ENCODE results near the gene ZNF280B. TPM values are rescaled to one million over a fixed set of nuclear protein-coding genes. Genes with fewer than 3 reads are reported as not detected.

Gene ZNF280B
- total and polyA plus RNA-seq, 10 of the 15 experiments (the other 5 are each of a cell fraction or from before 2014, with no cell fraction given): 0.28 to 2.2 (median 1.1) TPM

GRCh38 chr22:22452996-22453686 lies 55.4 kb downstream of the ZNF280B start:
- no peak overlapping the region for H3K4me3 ChIP-seq
- DNase-seq (ENCODE audit: low read depth, low spot score) (no peak), FAIRE-seq (no peak), ATAC-seq (no peak)
- H3K36me3 ChIP-seq (ENCODE audit: control insufficient read depth in 2 of 2, insufficient read depth in 2 of 2, low read length in 1 of 2): no peaks in the 10 kb centered on the region
- no peak overlapping the region for H3K27ac ChIP-seq (ENCODE audit: control insufficient read depth, insufficient read depth)
- 48% methylated on average over 6 of the region's 6 CpGs for WGBS (ENCODE audit: insufficient coverage, insufficient replicate concordance, low lambda C conversion rate, missing lambda C conversion rate)
- ChIA-PET POLR2A (no interaction called here), RAD21 (ENCODE audit: unreplicated experiment) (no interaction called here), CTCF (no interaction called here), SMC1A (ENCODE audit: uncharacterized antibody, unreplicated experiment) (no interaction called here)
- no peak overlapping the region for H3K4me2 ChIP-seq (ENCODE audit: control insufficient read depth, insufficient read depth)
- no peaks in the 10 kb centered on the region for H4K20me1 ChIP-seq (ENCODE audit: control insufficient read depth, insufficient read depth)
- peaks cover 9% of the 10 kb centered on the region for H3K4me1 ChIP-seq (ENCODE audit: control insufficient read depth, insufficient read depth, low read length)
- no peaks in the 10 kb centered on the region; the same call in 1 of the 3 replicates for H3K9me3 ChIP-seq (replicated peaks; ENCODE audit: control insufficient read depth, insufficient read depth, low read length)
- no peak overlapping the region for H2AFZ ChIP-seq (ENCODE audit: control insufficient read depth, low read depth, low read length)
- no TSS peak for BruUV-seq (replicated peaks)
- no peaks in the 10 kb centered on the region for H3K79me2 ChIP-seq (ENCODE audit: control insufficient read depth, insufficient read depth, low read length)
- in situ Hi-C loops (cut with MboI) (no loop called here), intact Hi-C loops (cut with micrococcal nuclease; ENCODE audit: unreplicated experiment) (no loop called here)
- no peaks in the 10 kb centered on the region for H3K27me3 ChIP-seq (replicated peaks in 1 of 2; ENCODE audit: control insufficient read depth in 2 of 2, insufficient read depth in 2 of 2, low read length in 1 of 2)
- no peak overlapping the region for H3K9ac ChIP-seq (ENCODE audit: control insufficient read depth, insufficient read depth, low read length)
- no peak for TF ChIP-seq SMARCA5 (IDR thresholded peaks at IDR 0.05)
- no peak for TF ChIP-seq BHLHE40 (IDR thresholded peaks at IDR 0.05; ENCODE audit: borderline replicate concordance in 1 of 2, low read depth in 2 of 2, low read length in 1 of 2)
- TF ChIP-seq, protein P1, sequence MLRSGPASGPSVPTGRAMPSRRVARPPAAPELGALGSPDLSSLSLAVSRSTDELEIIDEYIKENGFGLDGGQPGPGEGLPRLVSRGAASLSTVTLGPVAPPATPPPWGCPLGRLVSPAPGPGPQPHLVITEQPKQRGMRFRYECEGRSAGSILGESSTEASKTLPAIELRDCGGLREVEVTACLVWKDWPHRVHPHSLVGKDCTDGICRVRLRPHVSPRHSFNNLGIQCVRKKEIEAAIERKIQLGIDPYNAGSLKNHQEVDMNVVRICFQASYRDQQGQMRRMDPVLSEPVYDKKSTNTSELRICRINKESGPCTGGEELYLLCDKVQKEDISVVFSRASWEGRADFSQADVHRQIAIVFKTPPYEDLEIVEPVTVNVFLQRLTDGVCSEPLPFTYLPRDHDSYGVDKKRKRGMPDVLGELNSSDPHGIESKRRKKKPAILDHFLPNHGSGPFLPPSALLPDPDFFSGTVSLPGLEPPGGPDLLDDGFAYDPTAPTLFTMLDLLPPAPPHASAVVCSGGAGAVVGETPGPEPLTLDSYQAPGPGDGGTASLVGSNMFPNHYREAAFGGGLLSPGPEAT (IDR thresholded peaks at IDR 0.05; ENCODE audit: low read depth): no peak
- no peak for TF ChIP-seq SUPT20H (IDR thresholded peaks at IDR 0.05; ENCODE audit: borderline replicate concordance, control insufficient read depth, low read depth, low read length)
- no peak for TF ChIP-seq ZNF687 (IDR thresholded peaks at IDR 0.05)
- no peak for TF ChIP-seq NRF1 (conservative IDR thresholded peaks at IDR 0.05; ENCODE audit: low read depth, low read length)
- TF ChIP-seq POLR2A (IDR thresholded peaks at IDR 0.05; ENCODE audit: low read depth, low read length): no peak
- TF ChIP-seq, protein P2, sequence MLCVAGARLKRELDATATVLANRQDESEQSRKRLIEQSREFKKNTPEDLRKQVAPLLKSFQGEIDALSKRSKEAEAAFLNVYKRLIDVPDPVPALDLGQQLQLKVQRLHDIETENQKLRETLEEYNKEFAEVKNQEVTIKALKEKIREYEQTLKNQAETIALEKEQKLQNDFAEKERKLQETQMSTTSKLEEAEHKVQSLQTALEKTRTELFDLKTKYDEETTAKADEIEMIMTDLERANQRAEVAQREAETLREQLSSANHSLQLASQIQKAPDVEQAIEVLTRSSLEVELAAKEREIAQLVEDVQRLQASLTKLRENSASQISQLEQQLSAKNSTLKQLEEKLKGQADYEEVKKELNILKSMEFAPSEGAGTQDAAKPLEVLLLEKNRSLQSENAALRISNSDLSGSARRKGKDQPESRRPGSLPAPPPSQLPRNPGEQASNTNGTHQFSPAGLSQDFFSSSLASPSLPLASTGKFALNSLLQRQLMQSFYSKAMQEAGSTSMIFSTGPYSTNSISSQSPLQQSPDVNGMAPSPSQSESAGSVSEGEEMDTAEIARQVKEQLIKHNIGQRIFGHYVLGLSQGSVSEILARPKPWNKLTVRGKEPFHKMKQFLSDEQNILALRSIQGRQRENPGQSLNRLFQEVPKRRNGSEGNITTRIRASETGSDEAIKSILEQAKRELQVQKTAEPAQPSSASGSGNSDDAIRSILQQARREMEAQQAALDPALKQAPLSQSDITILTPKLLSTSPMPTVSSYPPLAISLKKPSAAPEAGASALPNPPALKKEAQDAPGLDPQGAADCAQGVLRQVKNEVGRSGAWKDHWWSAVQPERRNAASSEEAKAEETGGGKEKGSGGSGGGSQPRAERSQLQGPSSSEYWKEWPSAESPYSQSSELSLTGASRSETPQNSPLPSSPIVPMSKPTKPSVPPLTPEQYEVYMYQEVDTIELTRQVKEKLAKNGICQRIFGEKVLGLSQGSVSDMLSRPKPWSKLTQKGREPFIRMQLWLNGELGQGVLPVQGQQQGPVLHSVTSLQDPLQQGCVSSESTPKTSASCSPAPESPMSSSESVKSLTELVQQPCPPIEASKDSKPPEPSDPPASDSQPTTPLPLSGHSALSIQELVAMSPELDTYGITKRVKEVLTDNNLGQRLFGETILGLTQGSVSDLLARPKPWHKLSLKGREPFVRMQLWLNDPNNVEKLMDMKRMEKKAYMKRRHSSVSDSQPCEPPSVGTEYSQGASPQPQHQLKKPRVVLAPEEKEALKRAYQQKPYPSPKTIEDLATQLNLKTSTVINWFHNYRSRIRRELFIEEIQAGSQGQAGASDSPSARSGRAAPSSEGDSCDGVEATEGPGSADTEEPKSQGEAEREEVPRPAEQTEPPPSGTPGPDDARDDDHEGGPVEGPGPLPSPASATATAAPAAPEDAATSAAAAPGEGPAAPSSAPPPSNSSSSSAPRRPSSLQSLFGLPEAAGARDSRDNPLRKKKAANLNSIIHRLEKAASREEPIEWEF (IDR thresholded peaks at IDR 0.05; ENCODE audit: insufficient replicate concordance, low read depth, low read length): no peak
- TF ChIP-seq TCF3 (IDR thresholded peaks at IDR 0.05; ENCODE audit: borderline replicate concordance, insufficient read depth, low read depth, low read length): no peak
- no peak for TF ChIP-seq MYB (IDR thresholded peaks at IDR 0.05; ENCODE audit: borderline replicate concordance, low read depth, low read length)

Data from GM12878 (cell line).